Stimulated activated CD8-positive, alpha-beta memory T cell treated with anti-CD3 and anti-CD28 coated beads, Interleukin-15, amount 100 ng/mL, for 48 hours (primary cell): Measurements from ENCODE around the gene DOCK3.
A peak's percentile ranks its signal among the peaks of the same experiment; 100 is the strongest.
"Not testable (repeated sequence)": the region's sequence is repeated elsewhere in the genome, so short reads cannot be mapped to it uniquely, and the experiment has no call there.

Source experiments
- DNase-seq, 2 donors: peaks; one replicate each; pipeline ENCODE4 v3.0.0-alpha.2; 2020; ENCODE audit warnings: low read depth in 2 of 2

DOCK3 gene

DNA sequence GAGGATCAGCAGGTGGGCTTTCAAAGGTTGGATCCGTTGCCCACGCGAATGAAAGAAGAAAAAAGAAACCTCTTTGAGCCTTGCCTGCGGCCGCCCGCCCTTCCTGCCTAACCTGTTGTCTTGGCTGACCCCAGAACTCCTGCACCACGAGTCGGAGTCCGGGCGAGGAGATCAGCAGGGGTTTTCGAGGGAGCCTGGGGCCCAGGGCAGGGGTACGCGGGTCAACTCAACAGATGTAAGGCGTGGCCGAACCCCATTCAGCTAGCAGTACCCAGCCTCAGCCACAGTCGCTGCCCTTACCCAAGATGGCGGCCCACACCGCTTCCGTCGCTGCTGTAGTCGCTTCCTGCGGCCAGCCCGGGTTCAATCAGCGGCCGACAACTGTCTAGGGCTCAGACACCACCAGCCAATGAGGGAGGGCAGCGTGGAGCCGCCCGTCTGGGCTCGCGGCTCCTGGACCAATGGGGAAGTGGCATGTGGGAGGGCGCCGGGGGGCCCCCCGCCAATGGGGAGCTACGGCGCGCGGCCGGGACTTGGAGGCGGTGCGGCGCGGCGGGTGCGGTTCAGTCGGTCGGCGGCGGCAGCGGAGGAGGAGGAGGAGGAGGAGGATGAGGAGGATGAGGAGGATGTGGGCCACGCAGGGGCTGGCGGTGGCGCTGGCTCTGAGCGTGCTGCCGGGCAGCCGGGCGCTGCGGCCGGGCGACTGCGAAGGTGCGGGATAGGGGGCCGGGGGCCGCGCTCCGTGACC is 710.2 kb downstream of the DOCK3 start, which contains the start of gene MANF:
Gene MANF (plus strand): TSS at position 566 of the 748 bp plus-strand sequence. CDS start 52 bp downstream, at position 618.
- peak; percentile 97 to 98 for DNase-seq

DNA sequence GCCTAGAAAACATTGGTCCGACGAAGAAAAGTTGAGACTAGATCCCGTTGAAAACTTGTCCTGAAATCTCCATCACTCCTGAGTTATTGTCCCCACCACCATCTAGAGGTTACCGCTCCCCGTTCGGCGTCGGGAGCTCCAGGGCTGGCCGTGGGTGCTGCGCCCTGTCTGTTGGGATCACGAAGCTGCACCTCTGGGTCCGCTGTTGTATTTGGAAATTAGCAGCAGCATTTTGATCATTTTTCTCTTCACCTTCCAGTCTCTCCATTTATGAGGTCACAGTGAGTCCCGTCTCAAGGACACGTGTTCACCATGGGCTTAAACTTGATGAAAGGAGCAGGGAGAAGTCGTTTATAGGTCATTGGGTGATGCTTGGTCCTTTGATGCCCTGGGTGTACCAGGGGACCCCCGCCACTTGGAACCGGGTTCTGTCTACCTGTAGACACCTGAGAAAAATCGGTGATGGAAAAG is 710.9 kb downstream of the DOCK3 start:
- DNase-seq = no peak

DNA sequence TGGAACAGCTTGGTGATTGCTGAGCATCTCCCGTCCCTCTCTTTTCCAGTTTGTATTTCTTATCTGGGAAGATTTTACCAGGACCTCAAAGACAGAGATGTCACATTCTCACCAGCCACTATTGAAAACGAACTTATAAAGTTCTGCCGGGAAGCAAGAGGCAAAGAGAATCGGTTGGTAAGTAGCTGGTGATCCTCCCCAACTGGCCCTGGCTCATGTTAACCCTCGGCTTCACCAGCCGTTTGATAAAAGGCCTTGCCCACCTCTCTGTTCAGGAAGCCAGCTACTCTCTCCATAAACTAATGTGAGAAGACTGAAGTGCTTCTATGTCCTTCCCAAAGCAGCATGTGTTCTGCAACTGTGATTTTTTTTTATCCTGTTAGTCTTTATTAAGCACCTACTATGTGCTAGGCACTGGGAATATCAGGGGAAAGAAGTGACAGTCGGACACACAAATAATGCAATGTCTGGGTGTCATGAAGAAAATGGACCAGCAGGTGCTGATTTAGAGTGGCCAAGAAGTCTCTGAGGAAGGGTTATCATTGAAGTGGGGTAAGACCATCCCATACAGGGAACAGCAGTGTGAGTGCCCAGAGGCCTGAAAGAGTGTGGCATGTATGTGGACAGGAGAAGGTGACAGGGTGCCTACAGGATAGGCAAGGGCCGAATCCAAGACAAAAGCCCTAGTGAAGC is 711.6 kb downstream of the DOCK3 start:
- DNase-seq = no peak

DNA sequence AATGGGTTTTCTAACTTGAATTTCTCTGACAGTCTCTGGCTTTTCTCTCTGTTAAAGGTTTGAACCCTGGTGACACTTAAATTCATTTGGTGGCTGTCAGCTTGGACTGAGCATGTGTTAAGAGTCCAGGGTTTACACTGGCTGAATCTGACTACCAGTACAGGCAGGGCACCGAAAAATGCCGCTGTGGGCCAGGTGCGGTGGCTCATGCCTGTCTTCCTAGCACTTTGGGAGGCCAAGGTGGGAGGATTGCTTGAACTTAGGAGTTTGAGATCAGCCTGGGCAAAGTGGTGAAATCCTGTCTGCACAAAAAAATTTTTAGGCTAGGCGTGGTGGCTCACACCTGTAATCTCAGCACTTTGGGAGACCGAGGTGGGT is 712.1 kb downstream of the DOCK3 start:
- no peak for DNase-seq

DNA sequence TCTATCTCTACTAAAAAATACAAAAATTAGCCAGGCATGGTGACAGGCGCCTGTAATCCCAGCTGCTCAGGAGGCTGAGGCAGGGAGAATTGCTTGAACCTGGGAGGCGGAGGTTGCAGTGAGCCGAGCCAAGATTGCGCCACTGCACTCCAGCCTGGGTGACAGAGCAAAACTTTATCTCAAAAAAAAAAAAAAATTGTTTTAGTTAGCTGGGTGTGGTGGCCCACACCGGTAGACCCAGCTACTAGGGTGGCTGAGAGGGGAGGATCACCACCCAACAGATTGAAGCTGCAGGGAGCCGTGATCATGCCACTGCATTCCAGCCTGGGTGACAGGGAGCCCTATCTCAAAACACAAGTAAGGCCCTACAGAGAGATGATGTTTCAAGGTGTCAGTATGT is 712.6 kb downstream of the DOCK3 start:
- DNase-seq = not testable (repeated sequence)

DNA sequence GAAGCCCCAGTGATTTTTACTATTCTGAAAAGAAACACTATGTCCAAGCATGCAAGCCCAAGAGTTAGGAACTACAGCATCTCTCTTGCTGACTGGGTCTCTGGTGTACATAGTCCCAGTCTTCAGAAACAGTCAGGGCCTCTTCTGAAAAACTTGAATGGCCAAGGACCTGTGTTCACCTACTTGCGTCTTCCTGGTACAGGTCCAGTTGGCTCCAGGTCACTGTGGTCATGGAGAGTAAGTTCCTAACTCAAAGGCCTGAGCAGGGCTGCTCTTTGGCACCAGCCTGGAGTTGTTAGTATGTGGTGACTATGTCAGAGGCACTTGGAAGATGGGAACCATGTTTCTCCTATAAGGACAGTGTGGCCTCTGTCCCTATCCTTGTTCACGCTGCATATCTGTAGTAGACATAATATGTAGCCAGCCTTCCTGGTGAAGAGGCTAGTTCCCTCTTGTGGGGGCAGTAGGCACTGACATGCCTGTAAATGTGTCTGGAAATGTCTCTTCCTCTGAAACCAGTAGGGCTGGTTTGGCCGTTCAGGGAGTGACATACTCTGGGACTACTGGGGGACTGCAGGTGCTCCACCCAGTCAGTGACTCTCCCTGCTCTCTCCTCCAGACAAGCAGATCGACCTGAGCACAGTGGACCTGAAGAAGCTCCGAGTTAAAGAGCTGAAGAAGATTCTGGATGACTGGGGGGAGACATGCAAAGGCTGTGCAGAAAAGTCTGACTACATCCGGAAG is 713.7 kb downstream of the DOCK3 start:
- DNase-seq = no peak

DNA sequence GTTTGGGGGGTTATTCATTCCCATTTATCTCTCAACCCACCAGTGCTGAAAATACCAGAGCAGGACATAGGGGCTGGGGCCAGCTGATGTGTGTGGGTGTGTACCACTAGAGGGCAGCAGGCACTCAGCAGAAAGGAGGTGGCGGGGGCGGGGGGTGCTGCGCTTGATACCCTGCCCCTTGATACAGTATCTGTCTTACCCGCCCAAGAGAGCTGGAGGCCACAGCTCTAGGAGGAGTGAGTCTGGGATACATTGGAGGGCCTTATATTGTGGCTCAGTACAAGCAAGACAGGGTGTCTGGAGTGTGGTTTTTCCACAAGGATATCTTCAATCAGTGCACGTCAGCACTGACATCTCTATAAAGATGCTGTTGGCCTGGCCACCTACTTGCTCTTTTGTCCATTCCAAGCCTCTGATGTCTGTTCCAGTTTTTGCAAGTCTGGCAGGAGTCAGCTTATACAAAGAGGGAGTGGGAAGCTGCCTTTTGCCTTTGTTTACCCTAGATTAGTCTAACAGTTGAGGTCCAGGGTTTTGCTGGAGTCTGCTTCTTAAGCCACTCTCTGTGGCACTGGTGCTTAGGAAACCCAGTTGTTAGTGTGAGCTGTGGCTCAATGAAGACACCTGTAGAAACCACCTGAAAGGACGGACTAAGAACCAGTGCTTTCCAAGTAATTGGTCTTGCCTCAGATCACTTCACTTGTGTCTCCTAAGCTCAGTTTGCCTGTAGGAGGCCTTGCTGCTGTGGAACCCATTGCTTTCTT is 714.9 kb downstream of the DOCK3 start:
- peak in 1 of 2 donors; percentile 41 for DNase-seq

GRCh38 chr3:51390246-51391074 is 715.7 kb downstream of the DOCK3 start:
- DNase-seq = no peak

GRCh38 chr3:51391075-51391565 is 716.4 kb downstream of the DOCK3 start, which contains the start of gene RBM15B:
Gene RBM15B, plus strand, starts transcription at chr3:51391285. Its CDS starts 115 bp downstream, at chr3:51391400.
- peak; percentile 95 to 97 for DNase-seq

DNA sequence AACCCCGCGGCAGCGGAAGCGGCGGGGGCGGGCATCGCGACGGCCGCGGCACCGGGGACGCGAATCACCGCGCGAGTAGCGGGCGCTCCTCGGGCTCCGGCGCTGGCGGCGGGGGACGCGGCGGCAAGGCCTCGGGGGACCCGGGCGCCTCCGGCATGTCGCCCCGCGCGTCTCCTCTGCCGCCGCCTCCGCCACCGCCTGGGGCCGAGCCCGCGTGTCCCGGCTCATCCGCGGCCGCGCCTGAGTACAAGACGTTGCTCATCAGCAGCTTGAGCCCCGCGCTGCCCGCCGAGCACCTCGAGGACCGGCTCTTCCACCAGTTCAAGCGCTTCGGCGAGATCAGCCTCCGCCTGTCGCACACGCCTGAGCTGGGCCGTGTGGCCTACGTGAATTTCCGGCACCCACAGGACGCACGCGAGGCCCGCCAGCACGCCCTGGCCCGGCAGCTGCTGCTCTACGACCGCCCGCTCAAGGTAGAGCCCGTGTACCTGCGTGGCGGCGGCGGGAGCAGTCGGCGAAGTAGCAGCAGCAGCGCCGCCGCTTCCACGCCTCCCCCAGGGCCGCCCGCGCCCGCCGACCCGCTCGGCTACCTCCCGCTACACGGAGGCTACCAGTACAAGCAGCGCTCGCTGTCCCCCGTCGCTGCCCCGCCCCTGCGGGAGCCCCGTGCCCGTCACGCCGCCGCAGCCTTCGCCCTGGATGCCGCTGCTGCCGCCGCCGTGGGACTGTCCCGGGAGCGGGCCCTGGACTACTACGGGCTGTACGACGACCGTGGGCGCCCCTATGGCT is 717.0 kb downstream of the DOCK3 start:
- no peak for DNase-seq

GRCh38 chr3:51392355-51393133 is 717.8 kb downstream of the DOCK3 start:
- no peak for DNase-seq

GRCh38 chr3:51393134-51393495 is 718.4 kb downstream of the DOCK3 start:
- DNase-seq = no peak

DNA sequence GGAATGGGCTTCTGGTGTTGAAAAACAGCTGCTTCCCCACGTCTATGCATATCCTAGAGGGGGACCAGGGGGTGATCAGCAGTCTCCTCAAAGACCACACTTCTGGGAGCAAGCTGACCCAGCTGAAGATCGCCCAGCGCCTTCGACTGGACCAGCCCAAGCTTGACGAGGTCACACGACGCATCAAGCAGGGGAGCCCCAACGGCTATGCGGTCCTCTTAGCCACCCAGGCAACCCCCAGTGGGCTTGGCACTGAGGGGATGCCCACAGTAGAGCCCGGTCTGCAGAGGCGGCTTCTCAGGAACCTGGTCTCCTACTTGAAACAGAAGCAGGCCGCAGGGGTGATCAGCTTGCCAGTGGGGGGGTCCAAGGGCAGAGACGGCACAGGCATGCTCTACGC is 718.8 kb downstream of the DOCK3 start:
- no peak for DNase-seq

- no peak for DNase-seq
Measured at GRCh38 chr3:51394541-51394940, 719.8 kb downstream of the DOCK3 start.

- DNase-seq = no peak
Measured at GRCh38 chr3:51395493-51396213, 720.9 kb downstream of the DOCK3 start.

GRCh38 chr3:51396401-51396800 is 721.7 kb downstream of the DOCK3 start:
- DNase-seq = no peak

- no peak for DNase-seq
Measured at GRCh38 chr3:51397392-51397791, 722.7 kb downstream of the DOCK3 start.

- DNase-seq = no peak
Measured at GRCh38 chr3:51398595-51399310, 724.0 kb downstream of the DOCK3 start.
